Ureter (tissue), 1 donor: ENCODE results near the gene PCIF1. TPM values are rescaled to one million over a fixed set of nuclear protein-coding genes. Genes with fewer than 3 reads are reported as not detected.
"Not testable (repeated sequence)": the region's sequence is repeated elsewhere in the genome, so short reads cannot be mapped to it uniquely, and the experiment has no call there.

Source experiments
- DNase-seq: peaks from one replicate; pipeline ENCODE4 v3.0.0-alpha.2; 2020; ENCODE audit warnings: low spot score
- total RNA-seq: library from RNA; stranded (reverse); gene quantifications from one replicate; pipeline ENCODE4 v1.2.4, GENCODE V29; 2023
- donor health status: DM: yes; HTN: yes; CAD: no.

PCIF1 gene
- total RNA-seq, 1 donor from 2014 or later, result 37.5 TPM

- no peak for DNase-seq
These were observed 60.4 kb downstream of the PCIF1 start for GRCh38 chr20:45994761-45995493.

GRCh38 chr20:45995495-45996097 lies 61.1 kb downstream of the PCIF1 start:
- DNase-seq, result not testable (repeated sequence)

- no peak for DNase-seq
These were observed 62.7 kb downstream of the PCIF1 start for GRCh38 chr20:45997187-45997586.

Other genes starting within 250 kb of the PCIF1 start
- gene WFDC13, start 232.6 kb upstream of the PCIF1 start, total RNA-seq, result 0.55 TPM
- 1.9 TPM for gene WFDC10B, start 229.7 kb upstream of the PCIF1 start, total RNA-seq
- not detected for gene SPINT4, start 212.3 kb upstream of the PCIF1 start, total RNA-seq
- 3.0 TPM for gene WFDC3, start 142.8 kb upstream of the PCIF1 start, total RNA-seq
- 24.5 TPM for gene DNTTIP1, start 142.7 kb upstream of the PCIF1 start, total RNA-seq
- gene UBE2C, start 122.0 kb upstream of the PCIF1 start, total RNA-seq, result 1.1 TPM
- 0.57 TPM for gene TNNC2, start 107.4 kb upstream of the PCIF1 start, total RNA-seq
- 31.4 TPM for gene SNX21, start 100.9 kb upstream of the PCIF1 start, total RNA-seq
- gene ACOT8, start 77.3 kb upstream of the PCIF1 start, total RNA-seq, result 21.0 TPM
- 4.1 TPM for gene ZSWIM3, start 77.1 kb upstream of the PCIF1 start, total RNA-seq
- 14.4 TPM for gene ZSWIM1, start 53.5 kb upstream of the PCIF1 start, total RNA-seq
- 8.6 TPM for gene SPATA25, start 47.1 kb upstream of the PCIF1 start, total RNA-seq
- gene NEURL2, start 43.5 kb upstream of the PCIF1 start, total RNA-seq, result 17.9 TPM
- 98.0 TPM for gene CTSA, start 43.3 kb upstream of the PCIF1 start, total RNA-seq
- gene PLTP, start 22.5 kb upstream of the PCIF1 start, total RNA-seq, result 101 TPM
- gene ZNF335, start 37.5 kb downstream of the PCIF1 start, total RNA-seq, result 23.9 TPM
- gene MMP9, start 74.2 kb downstream of the PCIF1 start, total RNA-seq, result 1.4 TPM
- gene SLC12A5, start 94.5 kb downstream of the PCIF1 start, total RNA-seq, result not detected
- gene NCOA5, start 155.3 kb downstream of the PCIF1 start, total RNA-seq, result 30.0 TPM
- 29.0 TPM for gene CD40, start 183.6 kb downstream of the PCIF1 start, total RNA-seq